CMK (cell line): Measurements from ENCODE around the gene FAF1.
A peak's percentile ranks its signal among the peaks of the same experiment; 100 is the strongest.
"Not testable (repeated sequence)": the region's sequence is repeated elsewhere in the genome, so short reads cannot be mapped to it uniquely, and the experiment has no call there.

Experiments
- DNase-seq: peaks from one replicate; pipeline ENCODE4 v3.0.0-alpha.2; 2010; ENCODE audit warnings: low read depth

Gene FAF1

GRCh38 chr1:50959303-50959912 is 659 bp downstream of the FAF1 start:
- DNase-seq, result no peak

- DNase-seq, result no peak
These were observed 5.0 kb downstream of the FAF1 start for GRCh38 chr1:50955116-50955515.

GRCh38 chr1:50952566-50952965 is 7.5 kb downstream of the FAF1 start:
- DNase-seq, result not testable (repeated sequence)

GRCh38 chr1:50950396-50950795 is 9.7 kb downstream of the FAF1 start:
- no peak for DNase-seq

GRCh38 chr1:50949286-50949982 is 10.6 kb downstream of the FAF1 start:
- no peak for DNase-seq

GRCh38 chr1:50942334-50942733 is 17.7 kb downstream of the FAF1 start:
- DNase-seq, result no peak

GRCh38 chr1:50940291-50940690 is 19.8 kb downstream of the FAF1 start:
- no peak for DNase-seq

GRCh38 chr1:50936321-50936720 is 23.7 kb downstream of the FAF1 start:
- no peak for DNase-seq

GRCh38 chr1:50935276-50935675 is 24.8 kb downstream of the FAF1 start:
- DNase-seq, result not testable (repeated sequence)

GRCh38 chr1:50934838-50935237 is 25.2 kb downstream of the FAF1 start:
- DNase-seq, result no peak

- not testable (repeated sequence) for DNase-seq
These were observed 26.3 kb downstream of the FAF1 start for GRCh38 chr1:50933770-50934169.

- DNase-seq, result not testable (repeated sequence)
These were observed 28.0 kb downstream of the FAF1 start for GRCh38 chr1:50932043-50932442.

GRCh38 chr1:50930965-50931737 is 28.9 kb downstream of the FAF1 start:
- DNase-seq, result no peak

- DNase-seq, result no peak
These were observed 29.9 kb downstream of the FAF1 start for GRCh38 chr1:50930193-50930592.

GRCh38 chr1:50929376-50929958 is 30.6 kb downstream of the FAF1 start:
- peak; percentile 14 for DNase-seq

- DNase-seq, result no peak
These were observed 36.5 kb downstream of the FAF1 start for GRCh38 chr1:50923564-50923963.

GRCh38 chr1:50921029-50921428 is 39.0 kb downstream of the FAF1 start:
- no peak for DNase-seq

GRCh38 chr1:50920409-50920808 is 39.7 kb downstream of the FAF1 start:
- DNase-seq, result no peak

- DNase-seq, result no peak
These were observed 42.6 kb downstream of the FAF1 start for GRCh38 chr1:50917138-50918137.

- no peak for DNase-seq
These were observed 44.4 kb downstream of the FAF1 start for GRCh38 chr1:50915621-50916020.

GRCh38 chr1:50913954-50914353 is 46.1 kb downstream of the FAF1 start:
- no peak for DNase-seq
